HG03354 (cell line): ENCODE measurements around the gene NHLRC2.
"Not testable (repeated sequence)": the region's sequence is repeated elsewhere in the genome, so short reads cannot be mapped to it uniquely, and the experiment has no call there.

Source experiments
- ATAC-seq: cut with Tn5 transposase; IDR thresholded peaks from one replicate; pipeline ENCODE4 v1.9.1; 2021; ENCODE audit warnings: mild to moderate bottlenecking; ENCODE audit not compliant: unreplicated experiment, poor library complexity, severe bottlenecking

NHLRC2 gene

DNA sequence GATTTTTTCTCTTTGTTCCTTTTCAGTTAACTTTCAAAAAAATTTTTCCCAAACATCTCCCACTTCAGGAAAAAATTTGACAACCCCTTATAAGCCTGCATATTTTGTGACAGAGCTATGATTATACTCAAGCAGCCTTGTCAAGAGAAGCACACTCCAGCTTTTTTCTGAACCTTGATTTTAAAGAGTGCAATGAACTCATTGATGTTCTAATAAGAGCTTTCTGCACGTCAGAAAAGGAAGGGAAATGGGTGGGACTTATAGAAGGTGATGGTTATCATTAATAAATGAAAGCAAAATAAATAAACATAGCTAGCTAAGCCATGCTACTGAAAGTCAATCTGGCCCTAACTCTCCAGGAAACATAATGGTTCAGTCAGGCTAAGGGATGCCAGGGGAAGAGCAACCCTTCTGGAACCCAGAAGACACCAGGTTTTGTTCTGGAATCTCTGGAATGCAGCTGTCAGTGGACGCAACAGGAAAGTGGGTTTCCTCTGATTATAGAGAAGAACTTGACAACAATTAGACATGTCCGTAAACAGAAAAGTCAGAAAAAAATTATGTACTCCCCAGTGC lies 76.1 kb downstream of the NHLRC2 start:
- no peak for ATAC-seq

DNA sequence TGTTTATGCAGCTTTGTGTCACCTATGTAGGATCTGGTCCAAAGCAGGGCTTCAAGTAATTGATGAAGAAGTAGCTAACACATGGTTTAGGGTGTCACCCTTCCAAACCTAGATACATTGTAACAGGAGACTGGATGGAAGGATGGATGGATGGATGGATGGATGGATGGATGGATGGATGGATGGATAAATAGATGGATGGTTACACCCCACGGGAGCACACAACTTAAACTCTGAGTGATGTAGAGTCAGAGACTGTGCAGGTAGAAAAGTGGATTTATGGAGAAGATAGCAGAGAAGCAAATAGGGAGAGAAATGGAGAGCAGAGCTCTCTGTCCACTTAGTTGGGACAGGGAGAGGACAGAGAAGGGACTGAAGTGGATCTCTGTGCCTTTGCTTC lies 78.4 kb downstream of the NHLRC2 start:
- no peak for ATAC-seq

DNA sequence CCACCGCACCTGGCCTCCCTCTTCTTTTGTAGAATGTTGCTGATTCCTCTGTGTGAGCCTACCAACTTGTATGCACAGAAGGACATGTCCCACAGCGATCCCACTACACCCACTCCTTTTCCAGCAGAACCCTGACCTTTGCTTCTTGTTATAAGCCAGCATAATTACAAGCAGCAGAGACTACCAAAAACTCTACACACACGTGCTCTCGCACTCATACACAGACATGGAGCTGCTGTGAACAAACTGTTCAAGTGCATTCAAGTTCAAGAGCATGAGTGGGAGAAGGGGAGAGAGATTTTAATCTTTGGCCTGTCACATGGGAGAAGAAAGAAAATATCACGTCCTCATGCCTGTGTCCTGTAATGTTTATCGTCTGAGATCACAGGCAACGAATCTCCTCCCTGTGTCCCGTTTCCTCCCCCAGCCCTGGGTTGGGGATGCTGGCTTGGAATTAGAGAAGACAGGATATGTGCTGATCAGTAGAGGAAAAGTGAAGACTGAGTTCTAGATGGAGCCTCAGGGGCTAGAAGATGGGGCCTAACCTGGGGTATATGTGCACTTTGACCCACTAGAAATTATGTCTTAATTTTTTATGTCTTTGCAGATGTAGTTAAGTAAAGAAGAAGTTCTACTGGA lies 79.6 kb downstream of the NHLRC2 start:
- ATAC-seq = no peak

DNA sequence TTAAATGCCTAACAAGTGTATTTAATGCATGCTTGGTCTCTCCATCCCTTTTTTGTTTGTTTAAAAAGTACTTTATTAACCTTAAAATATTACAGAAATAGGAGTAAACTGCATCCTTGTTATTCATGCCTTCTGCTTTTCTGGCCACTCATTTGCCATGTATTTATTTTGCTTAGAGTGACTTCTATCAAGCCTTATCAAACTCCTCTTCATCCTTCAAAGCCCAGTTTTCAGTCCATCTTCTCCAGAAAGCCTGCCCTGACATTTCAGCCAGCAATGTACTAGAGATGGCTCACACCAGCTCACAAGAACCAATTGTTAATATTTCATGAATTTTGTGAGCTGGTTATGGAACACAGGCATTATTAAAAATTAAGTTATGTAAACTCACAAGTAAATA lies 82.8 kb downstream of the NHLRC2 start:
- no peak for ATAC-seq

DNA sequence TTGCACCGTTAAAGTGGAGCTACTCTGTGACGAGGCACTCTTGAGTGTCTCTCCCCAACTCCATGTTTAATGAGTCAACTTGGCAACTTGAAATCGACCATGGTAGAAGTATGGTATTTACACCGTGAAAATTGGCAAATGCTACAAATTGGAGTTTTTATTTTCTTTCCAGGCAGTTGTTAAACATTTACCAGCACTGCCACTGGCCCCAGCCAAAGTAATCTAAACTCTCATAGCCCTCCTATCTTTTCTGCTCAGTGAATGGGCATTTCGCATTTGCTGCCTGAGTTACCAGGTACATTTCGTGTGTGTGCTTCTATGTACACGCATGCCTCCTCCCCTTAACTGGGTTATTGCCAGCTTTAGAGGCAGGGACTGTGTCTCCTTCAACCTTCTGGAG lies 83.3 kb downstream of the NHLRC2 start:
- no peak for ATAC-seq

DNA sequence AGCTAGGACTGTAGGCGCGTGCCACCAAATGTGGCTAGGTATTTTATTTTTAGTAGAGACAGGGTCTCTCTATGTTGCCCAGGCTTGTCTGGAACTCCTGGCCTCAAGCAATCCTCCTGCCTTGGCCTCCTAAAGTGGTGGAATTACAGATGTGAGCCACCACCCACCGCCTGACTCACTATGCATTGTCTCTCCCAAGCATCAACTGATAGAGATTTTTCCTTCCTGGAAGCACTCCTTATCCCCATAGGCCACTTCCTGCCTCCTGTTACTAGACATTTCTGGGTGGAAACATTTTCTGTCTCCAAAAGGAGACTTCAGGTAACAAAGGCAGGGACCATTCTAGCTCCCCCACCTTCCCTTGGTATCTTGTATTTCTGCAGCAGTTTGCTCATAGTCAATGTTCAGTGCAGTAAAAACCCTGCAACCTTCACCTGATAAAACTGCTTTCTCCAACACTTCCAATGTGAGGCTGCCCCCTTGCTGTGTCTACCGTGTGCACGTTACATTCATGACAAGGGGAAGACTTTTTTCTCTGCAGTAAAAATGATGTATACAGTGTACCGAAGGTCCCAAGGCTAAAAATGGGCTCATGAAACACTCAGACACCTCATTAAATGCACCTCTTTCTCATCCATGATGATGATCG lies 84.9 kb downstream of the NHLRC2 start:
- ATAC-seq = no peak

DNA sequence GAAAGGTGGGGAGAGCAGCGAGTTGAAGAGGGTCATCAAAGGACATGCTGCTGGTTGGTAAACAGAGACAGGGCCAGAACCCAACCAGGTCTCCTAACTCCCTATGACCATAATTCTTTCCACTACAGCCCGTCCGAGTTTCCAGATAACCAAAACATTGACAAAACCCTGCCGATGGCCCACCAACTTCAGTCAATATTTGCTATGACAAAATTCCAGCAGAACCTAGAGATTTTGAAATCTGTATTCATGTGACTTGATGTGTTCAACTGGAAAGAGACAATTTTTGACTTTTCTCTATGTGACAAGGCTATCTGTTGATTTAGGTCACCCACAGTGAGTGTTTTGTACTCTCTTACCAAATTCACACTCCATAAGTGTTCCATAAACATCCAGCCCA lies 86.7 kb downstream of the NHLRC2 start:
- no peak for ATAC-seq

DNA sequence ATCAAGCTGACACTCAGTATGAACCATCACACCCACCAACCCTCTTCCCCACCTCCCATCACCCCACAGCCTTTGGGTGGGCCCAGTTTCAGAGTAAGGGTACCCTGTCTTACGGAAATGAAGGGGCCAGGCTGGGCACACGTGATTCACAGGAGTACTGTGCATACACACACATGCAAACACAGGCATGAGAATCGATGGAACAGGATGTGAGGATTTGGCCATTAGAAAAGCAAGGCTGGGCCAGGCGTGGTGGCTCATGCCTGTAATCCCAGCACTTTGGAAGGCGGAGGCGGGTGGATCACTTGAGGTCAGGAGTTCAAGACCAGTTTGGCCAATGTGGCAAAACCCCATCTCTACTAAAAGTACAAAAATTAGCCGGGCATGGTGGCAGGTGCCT lies 88.7 kb downstream of the NHLRC2 start:
- ATAC-seq = not testable (repeated sequence)

DNA sequence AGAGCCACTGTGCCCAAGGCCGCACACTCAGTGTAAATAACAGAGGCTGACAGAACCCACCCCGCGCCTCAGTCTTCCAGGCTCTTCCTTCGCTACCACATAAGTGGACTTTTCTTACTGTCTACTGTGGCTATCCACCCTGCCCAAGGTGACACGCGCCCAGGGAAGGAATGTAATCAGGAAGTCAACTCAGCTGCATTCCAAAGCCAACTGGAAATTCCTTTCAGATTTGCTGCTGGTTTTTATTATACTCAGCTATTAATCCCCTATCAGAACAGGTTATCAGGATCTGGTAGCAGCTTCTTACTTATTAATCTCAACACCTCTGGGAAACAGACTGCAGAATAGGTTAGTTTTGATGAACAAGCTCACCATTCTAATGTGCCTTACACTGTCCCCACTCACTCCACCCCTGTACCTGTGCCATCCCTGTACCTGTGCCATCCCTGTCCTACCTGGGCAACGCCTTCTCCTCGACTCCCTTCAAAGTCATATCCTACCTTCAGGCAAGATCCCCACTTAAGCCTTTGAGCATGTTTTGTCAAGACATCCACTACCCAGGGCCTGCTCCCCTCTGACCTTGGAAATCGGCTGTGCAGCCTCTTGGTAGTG lies 90.7 kb downstream of the NHLRC2 start:
- ATAC-seq = no peak

DNA sequence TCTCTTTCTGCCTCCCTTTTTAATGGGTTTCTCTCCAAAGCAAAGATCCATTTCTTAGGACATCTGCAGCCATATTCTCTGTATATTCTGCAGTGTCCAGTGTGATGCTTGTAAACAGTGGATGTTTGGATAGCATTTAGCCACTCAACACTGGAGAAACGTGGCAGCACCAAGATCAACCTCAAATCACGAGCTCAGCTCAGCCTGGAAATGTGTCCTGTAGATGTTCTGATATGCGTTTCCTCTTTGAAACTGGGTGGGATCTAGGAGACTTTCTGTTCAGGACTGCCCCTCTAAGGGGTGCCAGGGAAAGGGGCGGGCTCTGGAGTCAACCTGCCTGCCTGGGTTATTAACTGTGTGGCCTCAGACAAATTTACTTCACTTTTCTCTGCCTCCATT lies 91.2 kb downstream of the NHLRC2 start:
- no peak for ATAC-seq

DNA sequence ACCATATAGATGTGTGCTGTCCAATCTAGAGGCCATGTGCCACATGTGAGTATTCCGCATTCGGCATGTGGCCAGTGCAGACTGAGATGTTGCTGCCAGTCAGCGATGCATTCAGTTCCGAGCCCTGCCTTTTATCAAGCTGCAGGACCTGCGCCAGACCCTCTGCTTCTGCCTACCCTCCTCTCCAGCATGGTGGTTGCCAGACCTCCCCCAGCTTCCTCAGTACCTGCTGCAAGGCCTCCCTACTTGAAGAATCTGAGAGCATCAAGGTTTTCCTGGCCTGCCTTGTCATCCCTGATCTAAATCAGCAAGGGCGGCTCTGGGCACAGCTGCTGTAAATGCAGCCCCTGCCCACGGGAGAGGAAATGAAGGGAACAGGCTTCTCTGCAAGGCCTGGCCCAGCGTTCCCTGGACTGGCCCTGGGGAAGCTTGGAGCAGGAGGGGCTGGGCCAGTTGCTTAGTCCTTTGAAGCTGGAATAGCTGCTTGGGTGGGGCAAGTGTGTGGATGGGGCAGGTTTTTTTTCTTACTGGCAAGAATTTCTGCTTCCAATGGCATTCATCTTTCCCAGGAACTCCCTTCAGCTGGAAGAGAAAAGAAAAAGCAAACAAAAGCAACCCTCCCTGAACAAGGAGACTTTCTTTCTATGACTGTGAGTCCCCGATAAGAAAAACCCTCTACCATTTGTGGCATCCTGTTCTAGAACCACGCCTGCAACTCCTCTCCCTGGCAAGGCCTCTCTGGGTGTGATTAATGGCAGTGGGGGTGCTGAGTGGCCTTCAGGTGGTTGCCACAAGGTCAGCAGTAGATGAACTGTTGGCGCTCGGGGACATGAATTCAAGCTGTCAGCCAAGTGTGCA lies 93.0 kb downstream of the NHLRC2 start:
- ATAC-seq = no peak

DNA sequence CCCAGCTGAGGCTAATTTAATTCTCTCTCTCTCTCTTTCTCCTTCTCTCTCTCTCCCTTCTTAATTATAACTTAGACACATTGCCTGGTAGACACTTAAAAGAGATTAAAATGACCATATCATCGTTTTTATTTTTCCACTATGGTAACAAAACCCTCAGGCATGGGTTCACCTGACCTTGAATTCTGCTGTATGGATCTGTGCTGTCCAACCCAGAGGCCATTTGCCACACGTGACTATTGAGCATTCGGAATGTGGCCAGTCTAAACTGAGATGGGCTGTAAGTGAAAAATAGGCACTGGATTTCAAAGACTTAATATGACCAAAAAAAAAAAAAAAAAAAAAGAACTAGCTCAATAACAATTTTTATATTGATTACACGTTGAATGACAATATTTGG lies 93.6 kb downstream of the NHLRC2 start:
- no peak for ATAC-seq

DNA sequence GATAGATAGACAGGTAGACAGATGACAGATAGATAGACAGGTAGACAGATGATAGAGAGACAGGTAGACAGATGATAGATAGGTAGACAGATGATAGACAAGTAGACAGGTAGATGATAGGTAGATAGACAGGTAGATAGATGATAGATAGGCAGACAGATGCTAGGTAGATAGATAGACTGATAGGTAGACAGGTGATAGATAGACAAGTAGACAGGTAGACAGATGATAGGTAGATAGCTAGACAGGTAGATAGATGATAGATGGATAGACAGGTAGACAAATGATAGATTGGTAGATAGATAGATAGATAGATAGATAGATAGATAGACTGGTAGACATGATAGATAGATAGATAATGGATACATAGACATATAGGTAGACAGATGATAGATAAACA lies 95.8 kb downstream of the NHLRC2 start:
- ATAC-seq = no peak

DNA sequence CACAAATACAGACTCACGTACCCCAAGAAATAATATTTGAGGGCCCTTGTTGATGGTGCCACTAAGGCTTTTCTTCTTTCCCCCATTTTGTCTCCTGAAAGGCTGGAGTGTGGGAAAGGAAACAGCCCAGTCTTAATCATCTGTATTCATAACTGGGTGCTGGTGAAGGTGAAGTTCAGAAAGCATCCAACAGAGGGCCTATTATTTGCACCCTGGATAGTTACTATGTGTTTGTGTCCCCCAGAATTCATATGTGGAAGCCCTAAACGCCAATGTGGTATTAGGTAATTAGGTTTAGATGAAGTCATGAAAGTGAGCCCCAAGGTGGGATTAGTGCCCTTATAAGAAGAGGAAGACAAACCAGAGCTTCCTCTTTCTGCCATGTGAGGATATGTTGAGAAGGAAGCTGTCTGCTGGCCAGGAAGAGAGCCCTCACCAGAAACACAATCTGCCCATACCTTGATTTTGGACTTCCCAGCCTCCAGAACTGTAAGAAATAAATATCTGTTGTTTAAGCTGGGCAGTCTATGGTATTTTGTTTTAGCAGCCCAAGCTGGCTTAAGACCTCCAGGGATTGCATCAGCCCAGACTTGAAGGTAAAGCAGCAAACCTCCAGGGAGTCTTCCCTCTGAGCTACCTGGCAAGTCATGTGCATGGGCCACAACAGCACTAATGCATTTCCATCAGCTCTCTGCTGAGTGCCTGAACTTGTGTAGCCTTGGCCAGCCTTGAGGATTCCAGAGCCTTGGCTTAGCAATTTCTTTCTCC lies 99.2 kb downstream of the NHLRC2 start:
- no peak for ATAC-seq

DNA sequence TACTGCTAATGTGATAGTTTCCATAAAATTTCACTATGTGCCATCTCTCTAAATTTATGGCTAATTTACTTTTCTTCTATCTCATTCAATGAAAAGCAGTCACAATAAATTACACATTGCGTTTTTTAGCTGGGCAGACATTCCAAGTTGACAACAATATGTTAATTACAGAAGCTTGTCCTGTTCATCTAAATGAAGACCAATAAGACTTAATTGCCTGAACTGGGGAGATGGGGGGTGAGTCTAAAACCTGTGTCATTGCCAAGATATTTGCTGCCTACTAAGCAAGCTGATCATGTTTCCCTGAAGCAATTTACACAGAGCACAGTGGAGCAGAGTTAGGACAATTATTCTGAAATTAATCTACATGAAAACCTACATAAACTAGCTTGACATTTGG lies 99.9 kb downstream of the NHLRC2 start:
- ATAC-seq = no peak

DNA sequence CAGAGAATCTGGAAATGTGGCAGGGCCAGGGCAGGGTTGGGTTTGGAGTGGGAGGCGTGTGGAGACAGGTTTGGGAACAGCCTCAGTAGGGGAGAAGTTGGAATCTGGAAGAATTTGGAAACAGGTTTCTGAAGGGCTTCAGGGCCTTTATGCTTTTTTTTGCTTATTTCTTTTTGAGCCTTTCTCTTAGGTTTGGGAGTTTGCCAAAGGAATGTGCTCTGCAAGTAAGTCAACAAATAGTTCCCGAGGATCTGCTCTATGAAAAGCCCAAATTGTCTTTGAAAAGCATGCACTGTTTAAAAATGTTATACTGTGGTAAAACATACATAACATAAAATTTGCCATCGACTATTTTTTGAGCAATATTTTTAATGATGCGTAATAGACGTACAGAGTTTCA lies 102.6 kb downstream of the NHLRC2 start:
- no peak for ATAC-seq

DNA sequence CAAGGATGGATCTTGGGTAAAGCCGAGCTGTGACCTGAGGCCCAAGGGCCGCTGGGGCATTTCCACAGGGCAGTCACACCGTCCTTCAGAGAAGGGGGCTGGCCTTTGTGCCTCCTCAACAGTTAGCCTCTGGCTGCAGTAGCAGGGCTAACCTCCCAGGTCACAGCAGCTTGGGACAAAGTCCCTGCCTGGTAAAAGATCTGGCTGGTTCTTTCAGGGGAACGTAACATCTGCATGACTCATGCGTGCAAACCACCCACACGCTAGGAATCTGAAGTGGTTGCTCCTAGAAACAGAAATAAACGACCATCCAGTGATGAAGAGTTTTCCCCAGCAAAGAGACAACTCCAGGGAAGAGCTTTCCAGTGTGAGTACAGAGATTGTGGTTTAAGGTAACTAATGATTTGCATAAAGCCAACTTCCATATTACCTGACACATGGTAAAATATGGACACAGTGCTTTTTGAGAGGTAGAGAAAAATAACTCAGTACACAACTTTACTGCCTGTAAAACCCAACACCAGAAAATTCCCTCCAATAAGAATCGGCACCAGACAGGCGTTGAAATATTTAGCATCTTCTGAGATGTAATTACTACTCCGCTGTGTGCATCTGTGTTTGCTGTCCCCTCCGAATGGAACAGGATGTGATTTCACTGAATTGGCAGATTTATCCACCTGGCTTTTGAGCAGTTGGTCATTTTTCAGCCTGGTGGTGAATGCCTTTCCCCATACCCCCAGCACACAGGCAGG lies 104.3 kb downstream of the NHLRC2 start:
- ATAC-seq = no peak

DNA sequence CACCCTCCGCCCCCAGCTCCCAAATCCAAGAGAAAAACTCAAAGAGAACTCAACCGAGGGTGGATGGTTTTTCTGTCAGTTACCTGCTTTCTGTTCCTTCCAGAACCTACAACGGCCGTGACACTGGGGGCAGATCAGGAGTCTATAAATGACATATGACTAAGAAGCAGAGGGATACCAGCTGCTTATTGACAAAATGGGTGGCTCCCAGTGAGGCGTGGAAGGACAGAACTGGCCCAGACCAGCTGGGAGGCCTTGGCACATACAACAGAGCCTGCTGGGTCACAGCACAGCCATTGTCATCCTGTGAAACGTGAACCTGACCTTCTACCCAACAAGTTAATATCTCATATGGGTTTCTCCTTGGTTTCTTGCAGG lies 104.9 kb downstream of the NHLRC2 start:
- peak; percentile 63 for ATAC-seq

DNA sequence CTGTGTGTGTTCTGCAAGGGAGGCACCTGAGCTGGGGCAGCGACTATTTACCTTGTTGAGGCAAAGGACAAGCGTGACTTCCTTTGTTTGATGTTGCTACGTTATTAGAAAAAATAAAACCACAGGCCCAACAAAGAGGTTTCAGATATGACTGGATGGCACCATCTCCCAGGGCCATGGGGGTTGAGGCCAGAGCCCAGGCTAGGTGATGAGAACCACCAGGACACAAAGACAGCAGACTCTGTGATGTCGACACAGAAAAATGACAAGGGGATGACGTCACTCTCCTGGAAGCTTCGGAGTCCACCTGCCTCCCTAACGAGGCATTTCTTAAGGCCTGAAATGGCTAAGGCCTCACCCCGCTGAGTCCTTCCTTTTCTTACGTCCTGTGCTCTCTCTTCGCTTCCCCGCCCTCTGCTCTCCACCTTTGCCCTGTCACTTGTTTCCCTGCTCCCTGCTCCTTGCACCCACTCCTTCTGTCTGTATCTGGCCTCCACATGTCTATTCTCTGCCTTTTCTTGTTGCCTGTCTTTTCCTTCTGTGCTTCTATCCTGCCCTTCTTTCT lies 106.2 kb downstream of the NHLRC2 start:
- peak; percentile 66 for ATAC-seq
